AG08395 (cell line): ENCODE measurements around the gene KCNK6.
"Not testable (repeated sequence)": the region's sequence is repeated elsewhere in the genome, so short reads cannot be mapped to it uniquely, and the experiment has no call there.

Experiments
- DNase-seq: peaks from one replicate; pipeline ENCODE4 v3.0.0; 2012; ENCODE audit warnings: mixed read lengths, low spot score

The KCNK6 gene

GRCh38 chr19:38362076-38362945 lies 42.7 kb downstream of the KCNK6 start:
- DNase-seq: peak; percentile 85

GRCh38 chr19:38362946-38363688 lies 43.5 kb downstream of the KCNK6 start:
- not testable (repeated sequence) for DNase-seq

- DNase-seq: no peak
These were observed 47.4 kb downstream of the KCNK6 start for GRCh38 chr19:38367041-38367440.

- no peak for DNase-seq
These were observed 49.9 kb downstream of the KCNK6 start for GRCh38 chr19:38369584-38369983.

- DNase-seq: no peak
These were observed 50.7 kb downstream of the KCNK6 start for GRCh38 chr19:38370299-38370698.

- DNase-seq: no peak
These were observed 51.4 kb downstream of the KCNK6 start for GRCh38 chr19:38371081-38371480.

- no peak for DNase-seq
These were observed 54.3 kb downstream of the KCNK6 start for GRCh38 chr19:38373907-38374331.

- DNase-seq: peak; percentile 99
These were observed 54.9 kb downstream of the KCNK6 start, which contains the start of gene PSMD8 for GRCh38 chr19:38374332-38375097. TSS of gene PSMD8 (plus strand) at chr19:38374571. CDS start at chr19:38374602, 31 bp downstream.

GRCh38 chr19:38375098-38375493 lies 55.5 kb downstream of the KCNK6 start:
- no peak for DNase-seq

- peak; percentile 45 for DNase-seq
These were observed 56.1 kb downstream of the KCNK6 start for GRCh38 chr19:38375748-38376147.

GRCh38 chr19:38376576-38376975 lies 56.9 kb downstream of the KCNK6 start:
- no peak for DNase-seq

GRCh38 chr19:38377052-38377451 lies 57.4 kb downstream of the KCNK6 start:
- no peak for DNase-seq

GRCh38 chr19:38378866-38379265 lies 59.2 kb downstream of the KCNK6 start:
- no peak for DNase-seq

- DNase-seq: no peak
These were observed 61.5 kb downstream of the KCNK6 start for GRCh38 chr19:38381138-38381537.
